Measurements from ENCODE around the gene NDST1.

Gene NDST1

DNA sequence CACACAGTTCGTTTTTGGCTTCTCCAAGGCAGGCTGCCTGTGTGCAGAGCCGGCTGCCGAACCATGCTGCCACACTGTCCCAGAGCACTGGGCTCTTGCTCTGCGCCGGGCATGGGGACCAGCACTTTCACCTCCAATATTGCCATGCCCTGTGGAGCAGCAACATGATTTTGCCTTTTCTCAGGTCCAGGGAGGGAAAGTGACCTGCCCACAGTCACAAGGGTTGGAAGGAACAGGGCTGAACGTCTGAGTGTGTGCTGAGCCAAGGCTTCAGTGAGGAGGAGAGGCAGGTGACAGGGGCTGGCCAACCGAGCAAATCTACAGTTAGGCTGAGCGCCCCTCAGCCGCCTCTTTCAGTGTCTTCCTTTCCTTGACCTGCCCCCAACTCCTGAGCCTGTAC, 98.5 kb downstream of the NDST1 start:
- in situ Hi-C loops (cut with MboI; ENCODE audit: low sequenced_read_pairs, unreplicated experiment): no loop called here
- TF ChIP-seq, protein P1, sequence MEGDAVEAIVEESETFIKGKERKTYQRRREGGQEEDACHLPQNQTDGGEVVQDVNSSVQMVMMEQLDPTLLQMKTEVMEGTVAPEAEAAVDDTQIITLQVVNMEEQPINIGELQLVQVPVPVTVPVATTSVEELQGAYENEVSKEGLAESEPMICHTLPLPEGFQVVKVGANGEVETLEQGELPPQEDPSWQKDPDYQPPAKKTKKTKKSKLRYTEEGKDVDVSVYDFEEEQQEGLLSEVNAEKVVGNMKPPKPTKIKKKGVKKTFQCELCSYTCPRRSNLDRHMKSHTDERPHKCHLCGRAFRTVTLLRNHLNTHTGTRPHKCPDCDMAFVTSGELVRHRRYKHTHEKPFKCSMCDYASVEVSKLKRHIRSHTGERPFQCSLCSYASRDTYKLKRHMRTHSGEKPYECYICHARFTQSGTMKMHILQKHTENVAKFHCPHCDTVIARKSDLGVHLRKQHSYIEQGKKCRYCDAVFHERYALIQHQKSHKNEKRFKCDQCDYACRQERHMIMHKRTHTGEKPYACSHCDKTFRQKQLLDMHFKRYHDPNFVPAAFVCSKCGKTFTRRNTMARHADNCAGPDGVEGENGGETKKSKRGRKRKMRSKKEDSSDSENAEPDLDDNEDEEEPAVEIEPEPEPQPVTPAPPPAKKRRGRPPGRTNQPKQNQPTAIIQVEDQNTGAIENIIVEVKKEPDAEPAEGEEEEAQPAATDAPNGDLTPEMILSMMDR (IDR thresholded peaks at IDR 0.05; ENCODE audit: borderline replicate concordance, control extremely low read depth, extremely low read depth, insufficient read depth, missing control alignments): no peak
- DNase-seq (ENCODE audit: low spot score): no peak

DNA sequence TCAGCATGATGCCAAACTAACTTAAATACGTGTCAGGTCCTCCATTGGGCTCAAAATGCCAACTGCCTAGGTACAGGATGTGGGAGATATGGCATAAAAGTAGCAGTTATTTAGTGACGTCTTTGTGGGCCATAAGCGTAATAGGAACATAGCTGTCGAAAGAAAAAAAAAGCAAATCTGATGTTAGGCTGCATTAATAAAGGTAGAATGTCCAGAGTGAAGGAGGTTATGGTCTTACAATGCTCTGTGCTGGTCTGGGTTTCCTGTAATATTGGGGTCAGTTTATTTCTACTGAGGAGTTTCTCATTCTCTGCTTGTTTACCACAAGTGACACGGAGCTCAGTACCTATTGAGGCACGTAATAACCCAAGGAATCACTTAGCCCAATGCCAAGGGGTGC, 99.2 kb downstream of the NDST1 start:
- DNase-seq (ENCODE audit: low spot score): no peak
- in situ Hi-C loops (cut with MboI; ENCODE audit: low sequenced_read_pairs, unreplicated experiment): no loop called here
- TF ChIP-seq, protein P1 (IDR thresholded peaks at IDR 0.05; ENCODE audit: borderline replicate concordance, control extremely low read depth, extremely low read depth, insufficient read depth, missing control alignments): no peak

Measured in GM13976 (cell line).